Transverse colon (tissue), 4 donors: Measurements from ENCODE around the gene STK24. TPM values are rescaled to one million over a fixed set of nuclear protein-coding genes. Genes with fewer than 3 reads are reported as not detected.

Experiments used
- DNase-seq: peaks from one replicate; pipeline ENCODE4 v3.0.0-alpha.2; 2019
- H3K27ac ChIP-seq, 4 donors: fragments of 200-600 bp; sonication (generic); 2 replicates each; pipeline ENCODE4 v1.5.1; 2016 to 2018; ENCODE audit warnings: inconsistent platforms in 4 of 4
- H3K27me3 ChIP-seq: fragments of 200-600 bp; sonication (generic); 2 replicates; pipeline ENCODE4 v1.5.1; 2017; ENCODE audit warnings: inconsistent platforms
- H3K36me3 ChIP-seq, 4 donors: fragments of 200-600 bp; sonication (generic); 2 replicates each; pipeline ENCODE4 v1.5.1; 2017 to 2019; ENCODE audit warnings: inconsistent platforms in 4 of 4
- H3K4me1 ChIP-seq, 4 donors: fragments of 200-600 bp; sonication (generic); 2 replicates each; pipeline ENCODE4 v1.5.1; 2017 to 2020; ENCODE audit warnings: inconsistent platforms in 4 of 4
- H3K4me3 ChIP-seq, 4 donors: fragments of 200-600 bp; sonication (generic); 1 replicate in 1 of 4; 2 replicates in 3 of 4; pipeline versions ENCODE4 v1.5.1 to v1.6.1; 2017 to 2019; ENCODE audit warnings: inconsistent platforms in 4 of 4
- H3K9me3 ChIP-seq, 2 donors: fragments of 200-600 bp; sonication (generic); 2 replicates each; pipeline ENCODE4 v1.5.1; 2017 to 2019; ENCODE audit warnings: inconsistent platforms in 2 of 2
- CTCF ChIP-seq, 5 experiments: fragments of 200-600 bp in 3 of 5; fragments of 450-650 bp in 2 of 5; sonication (generic) in 3 of 5; IDR thresholded peaks; 1 replicate in 2 of 5; 2 replicates in 3 of 5; pipeline ENCODE4 v1.5.1; 2016 to 2017; ENCODE audit warnings: antibody characterized with exemption in 5 of 5, inconsistent platforms in 3 of 5, mild to moderate bottlenecking in 2 of 5, moderate library complexity in 1 of 5
- EP300 ChIP-seq: sonication (generic); formaldehyde crosslinking; IDR thresholded peaks from one replicate; pipeline ENCODE4 v1.6.1; 2017; ENCODE audit warnings: antibody characterized with exemption, low read depth
- POLR2A ChIP-seq: fragments of 450-650 bp; IDR thresholded peaks from one replicate; pipeline ENCODE4 v1.6.1; 2016; ENCODE audit warnings: antibody characterized with exemption, mild to moderate bottlenecking, moderate library complexity
- POLR2AphosphoS5 ChIP-seq, 3 donors: sonication (generic); formaldehyde crosslinking; IDR thresholded peaks; one replicate each; pipeline ENCODE4 v1.6.1; 2016; ENCODE audit warnings: antibody characterized with exemption in 3 of 3
- WGBS, 2 donors: methylation state at CpG; one replicate each; pipeline ENCODE4 v1.1.5; 2018; ENCODE audit warnings: low coverage in 1 of 2; 5-methylcytosine and 5-hydroxymethylcytosine counted together
- in situ Hi-C, 4 donors: fragments of 200-750 bp; cut with MboI; loops; one replicate each; pipeline versions ENCODE4 v1.15.0 to v1.15.1; 2017; ENCODE audit warnings: low sequenced_read_pairs in 3 of 4, low pct_ligation_motif_present in 1 of 4, low pct_unique_long_range_greater_than_20kb in 1 of 4
- intact Hi-C: fragments of 100-400 bp; cut with DNase I; formaldehyde crosslinking; loops from one replicate; pipeline ENCODE4 v1.15.1; 2023; ENCODE audit warnings: low total_unique reads
- total RNA-seq, 4 donors: library from RNA; depleted of rRNA; stranded (reverse); fragments of >200 nt; gene quantifications; one replicate each; pipeline ENCODE4 v1.1.0, GENCODE V29; 2016

STK24 gene
- total RNA-seq, 4 donors from 2014 or later = 87.2 to 152 (median 131) TPM

GRCh38 chr13:98508280-98508679, 68.6 kb downstream of the STK24 start:
- in situ Hi-C loops = no loop called here
- Histone ChIP-seq H3K27ac (peak overlapping the region; percentile 68 to 80 (median 77)), H3K27me3 (no peaks in the 10 kb centered on the region), H3K4me3 (no peak overlapping the region), H3K9me3 (no peaks in the 10 kb centered on the region), H3K4me1 (peaks cover 45 to 95% (median 59%) of the 10 kb centered on the region in 4 donors), H3K36me3 (no peaks in the 10 kb centered on the region)
- intact Hi-C loops = no loop called here
- DNase-seq = no peak
- TF ChIP-seq POLR2A (no peak), CTCF (IDR thresholded peaks at IDR 0.05) (no peak)
- WGBS, 2 donors = 72 to 89% methylated on average over 2 of the region's 2 CpGs

GRCh38 chr13:98507282-98507797, 69.6 kb downstream of the STK24 start:
- Histone ChIP-seq H3K9me3 (no peaks in the 10 kb centered on the region), H3K4me1 (peaks cover 48 to 94% (median 62%) of the 10 kb centered on the region in 4 donors), H3K27me3 (no peaks in the 10 kb centered on the region), H3K27ac (peak overlapping the region; percentile 68 to 80 (median 77)), H3K36me3 (no peaks in the 10 kb centered on the region), H3K4me3 (no peak overlapping the region)
- WGBS, 2 donors = 35% methylated on average over 5 of the region's 5 CpGs; no CpG with 5 or more reads in 1 of the 2 donors
- peak; percentile 62 for DNase-seq
- intact Hi-C loops (no loop called here), in situ Hi-C loops (no loop called here)
- TF ChIP-seq POLR2A = no peak
- TF ChIP-seq EP300 = no peak
- TF ChIP-seq CTCF (IDR thresholded peaks at IDR 0.05) = no peak
- peak in 1 of 3 donors; percentile 11 for TF ChIP-seq POLR2AphosphoS5 (IDR thresholded peaks at IDR 0.05)

- no peaks in the 10 kb centered on the region for H3K9me3 ChIP-seq
- 72 to 80% methylated on average over 5 to 16 of the region's 16 CpGs for WGBS, 2 donors
- no peaks in the 10 kb centered on the region for H3K36me3 ChIP-seq
- no peak overlapping the region for H3K4me3 ChIP-seq
- peaks cover 48 to 94% (median 62%) of the 10 kb centered on the region in 4 donors for H3K4me1 ChIP-seq
- intact Hi-C loops (no loop called here), in situ Hi-C loops (no loop called here)
- DNase-seq = no peak
- no peaks in the 10 kb centered on the region for H3K27me3 ChIP-seq
- peak overlapping the region; percentile 68 to 80 (median 77) for H3K27ac ChIP-seq
- TF ChIP-seq CTCF (IDR thresholded peaks at IDR 0.05) (no peak), POLR2AphosphoS5 (IDR thresholded peaks at IDR 0.05) (no peak), POLR2A (no peak)
These were observed 70.1 kb downstream of the STK24 start for GRCh38 chr13:98506728-98507230.

- TF ChIP-seq POLR2A (no peak), CTCF (IDR thresholded peaks at IDR 0.05) (no peak), EP300 (no peak), POLR2AphosphoS5 (IDR thresholded peaks at IDR 0.05) (no peak)
- in situ Hi-C loops (no loop called here), intact Hi-C loops (no loop called here)
- peak overlapping the region; percentile 68 to 80 (median 77) for H3K27ac ChIP-seq
- H3K9me3 ChIP-seq = no peaks in the 10 kb centered on the region
- 87 to 89% methylated on average over 3 to 12 of the region's 12 CpGs for WGBS, 2 donors
- no peak overlapping the region for H3K4me3 ChIP-seq
- H3K36me3 ChIP-seq = no peaks in the 10 kb centered on the region
- no peak for DNase-seq
- peaks cover 48 to 91% (median 62%) of the 10 kb centered on the region in 4 donors for H3K4me1 ChIP-seq
- H3K27me3 ChIP-seq = no peaks in the 10 kb centered on the region
These were observed 70.6 kb downstream of the STK24 start for GRCh38 chr13:98506322-98506721.
